Measurements from ENCODE around the gene PHACTR3.

GRCh38 chr20:59705651-59706399 is 101.5 kb downstream of the PHACTR3 start:
- no peak for TF ChIP-seq CTCF (conservative IDR thresholded peaks at IDR 0.05; ENCODE audit: low read depth, low read length)
- TF ChIP-seq EZH2phosphoT487 (IDR thresholded peaks at IDR 0.05; ENCODE audit: borderline replicate concordance, low read length) = no peak
